ENCODE measurements around the gene KLHL6. TPM values are rescaled to one million over a fixed set of nuclear protein-coding genes. Genes with fewer than 3 reads are reported as not detected.

Gene KLHL6
- total RNA-seq, 4 donors from 2014 or later, result 0.67 to 2.7 (median 1.0) TPM

GRCh38 chr3:183486472-183486871, 69.0 kb downstream of the KLHL6 start:
- H3K9me3 ChIP-seq, result no peaks in the 10 kb centered on the region
- no peak for DNase-seq
- intact Hi-C loops (cut with DNase I), result no loop called here
- H3K4me3 ChIP-seq (replicated peaks in 1 of 3), result no peak overlapping the region
- TF ChIP-seq POLR2A (IDR thresholded peaks at IDR 0.05) (no peak), CTCF (IDR thresholded peaks at IDR 0.05) (no peak)
- peaks cover 4 to 5% of the 10 kb centered on the region in 2 donors for H3K4me1 ChIP-seq
- H3K27me3 ChIP-seq, result no peaks in the 10 kb centered on the region
- 90 to 94% methylated on average over 6 of the region's 6 CpGs for WGBS, 2 donors
- H3K27ac ChIP-seq, result no peak overlapping the region
- H3K36me3 ChIP-seq, result no peaks in the 10 kb centered on the region

GRCh38 chr3:183485585-183485984, 69.9 kb downstream of the KLHL6 start:
- intact Hi-C loops (cut with DNase I), result no loop called here
- H3K9me3 ChIP-seq, result no peaks in the 10 kb centered on the region
- H3K27me3 ChIP-seq, result no peaks in the 10 kb centered on the region
- H3K36me3 ChIP-seq, result no peaks in the 10 kb centered on the region
- TF ChIP-seq CTCF (IDR thresholded peaks at IDR 0.05), result no peak
- TF ChIP-seq POLR2A (IDR thresholded peaks at IDR 0.05), result no peak
- DNase-seq, result no peak
- WGBS, 2 donors, result 92 to 97% methylated on average over 6 of the region's 6 CpGs
- no peak overlapping the region for H3K27ac ChIP-seq
- H3K4me3 ChIP-seq (replicated peaks in 1 of 3), result no peak overlapping the region
- H3K4me1 ChIP-seq, result peaks cover 3% of the 10 kb centered on the region in 2 donors

- Histone ChIP-seq H3K4me1 (no peaks in the 10 kb centered on the region), H3K27me3 (no peaks in the 10 kb centered on the region), H3K9me3 (no peaks in the 10 kb centered on the region), H3K27ac (no peak overlapping the region), H3K36me3 (no peaks in the 10 kb centered on the region), H3K4me3 (replicated peaks in 1 of 3) (no peak overlapping the region)
- intact Hi-C loops (cut with DNase I), result no loop called here
- 87 to 93% methylated on average over 6 of the region's 6 CpGs for WGBS, 2 donors
- DNase-seq, result no peak
- TF ChIP-seq CTCF (IDR thresholded peaks at IDR 0.05) (no peak), POLR2A (IDR thresholded peaks at IDR 0.05) (no peak)
Observed at GRCh38 chr3:183485093-183485492, 70.4 kb downstream of the KLHL6 start.

GRCh38 chr3:183484431-183485075, 71.0 kb downstream of the KLHL6 start:
- 95 to 96% methylated on average over 4 of the region's 4 CpGs for WGBS, 2 donors
- Histone ChIP-seq H3K36me3 (no peaks in the 10 kb centered on the region), H3K4me3 (replicated peaks in 1 of 3) (no peak overlapping the region), H3K9me3 (no peaks in the 10 kb centered on the region), H3K4me1 (no peaks in the 10 kb centered on the region), H3K27me3 (no peaks in the 10 kb centered on the region), H3K27ac (no peak overlapping the region)
- DNase-seq, result no peak
- intact Hi-C loops (cut with DNase I), result no loop called here
- TF ChIP-seq POLR2A (IDR thresholded peaks at IDR 0.05) (no peak), CTCF (IDR thresholded peaks at IDR 0.05) (no peak)

GRCh38 chr3:183481582-183481981, 73.9 kb downstream of the KLHL6 start:
- Histone ChIP-seq H3K27ac (no peak overlapping the region), H3K27me3 (no peaks in the 10 kb centered on the region), H3K4me3 (replicated peaks in 1 of 3) (no peak overlapping the region), H3K4me1 (no peaks in the 10 kb centered on the region), H3K9me3 (no peaks in the 10 kb centered on the region), H3K36me3 (no peaks in the 10 kb centered on the region)
- WGBS, 2 donors, result 62 to 67% methylated on average over 8 of the region's 8 CpGs
- intact Hi-C loops (cut with DNase I), result no loop called here
- TF ChIP-seq CTCF (IDR thresholded peaks at IDR 0.05), result no peak
- TF ChIP-seq POLR2A (IDR thresholded peaks at IDR 0.05), result no peak
- DNase-seq, result no peak

Measured in thyroid gland (tissue), 4 donors.